Small intestine (tissue), 7 donors: ENCODE results near the gene RANBP6. TPM values are rescaled to one million over a fixed set of nuclear protein-coding genes. Genes with fewer than 3 reads are reported as not detected.

Experiments
- DNase-seq, 2 donors: peaks; one replicate each; pipeline versions ENCODE4 v3.0.0 to v3.0.0-alpha.2; 2013
- FAIRE-seq: peaks from 2 replicates; lab custom pipeline; 2012; peaks lifted over from hg19 to GRCh38; lab: Jason Lieb, UNC
- H3K27ac ChIP-seq, 3 donors: one replicate each; pipeline ENCODE4 v1.5.1; 2013; ENCODE audit warnings: low read length in 2 of 3, mild to moderate bottlenecking in 2 of 3, control low read depth in 1 of 3, inconsistent platforms in 1 of 3, low read depth in 1 of 3, moderate library complexity in 1 of 3
- H3K27me3 ChIP-seq, 3 donors: one replicate each; pipeline ENCODE4 v1.6.1; 2013; ENCODE audit warnings: low read length in 3 of 3, inconsistent platforms in 1 of 3; ENCODE audit not compliant: control insufficient read depth in 3 of 3, insufficient read depth in 3 of 3
- H3K36me3 ChIP-seq, 3 donors: one replicate each; pipeline ENCODE4 v1.6.1; 2013; ENCODE audit warnings: low read length in 3 of 3, inconsistent platforms in 1 of 3, low read depth in 1 of 3, mild to moderate bottlenecking in 1 of 3, moderate library complexity in 1 of 3; ENCODE audit not compliant: control insufficient read depth in 3 of 3, insufficient read depth in 2 of 3
- H3K4me1 ChIP-seq, 3 donors: one replicate each; pipeline ENCODE4 v1.6.1; 2013; ENCODE audit warnings: low read length in 2 of 3, inconsistent platforms in 1 of 3, low read depth in 1 of 3, mild to moderate bottlenecking in 1 of 3, moderate library complexity in 1 of 3; ENCODE audit not compliant: control insufficient read depth in 3 of 3, insufficient read depth in 2 of 3
- H3K4me3 ChIP-seq, 3 donors: one replicate each; pipeline ENCODE4 v1.5.1; 2013; ENCODE audit warnings: low read length in 3 of 3, control low read depth in 1 of 3, inconsistent platforms in 1 of 3, low read depth in 1 of 3, mild to moderate bottlenecking in 1 of 3, moderate library complexity in 1 of 3
- H3K9me3 ChIP-seq, 2 donors: one replicate each; pipeline ENCODE4 v1.6.1; 2013; ENCODE audit warnings: low read depth in 1 of 2, low read length in 1 of 2; ENCODE audit not compliant: control insufficient read depth in 2 of 2, insufficient read depth in 1 of 2
- WGBS, 3 donors: extraction: QIAGEN DNeasy Blood & Tissue Kit; methylation state at CpG; one replicate each; pipeline ENCODE4 v1.1.7; 2013; 5-methylcytosine and 5-hydroxymethylcytosine counted together
- polyA plus RNA-seq, 4 donors: library from polyadenylated mRNA; stranded (reverse) in 3 of 4; unstranded in 1 of 4; fragments of 200-250 nt in 3 of 4; fragments of 120-200 nt in 1 of 4; gene quantifications; one replicate each; pipeline versions ENCODE4 v1.2.1 to v1.2.3, GENCODE V29; 2013
- donor health status: healthy with polysubstance abuse.
- donor health status: control.
- donor health status: control.
- donor health status: Bipolar disorder and iron deficiency.
- donor health status: healthy.

RANBP6 gene
- polyA plus RNA-seq, 4 donors: 2.7 to 18.7 (median 4.6) TPM

DNA sequence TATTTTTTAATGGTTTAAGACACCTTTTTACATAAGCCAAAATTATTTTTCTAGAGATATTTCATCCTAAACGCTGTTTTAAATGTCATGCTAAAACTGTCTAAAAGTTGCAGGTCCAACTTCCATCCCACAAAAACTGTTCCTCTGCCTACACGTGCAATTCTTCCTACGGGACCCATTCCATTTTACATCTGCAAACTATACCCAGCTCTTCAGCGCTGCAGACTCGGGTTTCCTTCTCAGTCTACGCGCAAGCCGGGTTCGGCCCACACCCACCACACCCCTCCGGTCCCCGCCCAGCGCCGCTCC, 8.7 kb downstream of the RANBP6 start:
- Histone ChIP-seq H3K4me3 (peak overlapping the region in 2 of 3 donors; percentile 85 to 89), H3K27ac (peak overlapping the region in 1 of 3 donors; percentile 98), H3K27me3 (no peaks in the 10 kb centered on the region), H3K9me3 (no peaks in the 10 kb centered on the region), H3K36me3 (peaks cover 0 to 6% (median 0%) of the 10 kb centered on the region in 3 donors), H3K4me1 (peaks cover 0 to 5% (median 0%) of the 10 kb centered on the region in 3 donors)
- DNase-seq: no peak
- 0 to 1% (median 1%) methylated on average over 13 of the region's 13 CpGs for WGBS, 3 donors
- FAIRE-seq: no peak

DNA sequence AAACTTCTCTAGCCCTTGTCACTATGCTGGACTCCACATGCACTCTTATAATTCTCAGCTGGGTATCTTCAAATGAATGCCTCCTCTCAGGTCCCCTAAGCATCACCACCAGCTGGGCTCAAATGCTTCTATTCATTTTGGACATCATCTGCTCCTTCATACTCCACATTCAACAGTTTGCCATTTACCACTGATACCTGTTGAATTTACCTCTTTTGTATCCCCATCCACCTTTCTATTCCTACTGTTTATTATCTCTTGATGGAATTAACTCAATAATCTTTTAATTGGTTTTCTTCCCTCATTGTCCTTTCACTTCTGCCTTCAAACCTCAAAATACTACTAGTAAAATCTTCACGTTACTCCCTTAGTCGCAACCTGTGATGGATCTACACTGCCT, 14.5 kb downstream of the RANBP6 start:
- no peak overlapping the region for H3K4me3 ChIP-seq
- DNase-seq (no peak), FAIRE-seq (no peak)
- H3K9me3 ChIP-seq: no peaks in the 10 kb centered on the region
- peaks cover 0 to 4% (median 0%) of the 10 kb centered on the region in 3 donors for H3K36me3 ChIP-seq
- no peaks in the 10 kb centered on the region for H3K4me1 ChIP-seq
- H3K27me3 ChIP-seq: no peaks in the 10 kb centered on the region
- WGBS, 3 donors: 85 to 99% (median 95%) methylated on average over 2 of the region's 2 CpGs
- no peak overlapping the region for H3K27ac ChIP-seq

DNA sequence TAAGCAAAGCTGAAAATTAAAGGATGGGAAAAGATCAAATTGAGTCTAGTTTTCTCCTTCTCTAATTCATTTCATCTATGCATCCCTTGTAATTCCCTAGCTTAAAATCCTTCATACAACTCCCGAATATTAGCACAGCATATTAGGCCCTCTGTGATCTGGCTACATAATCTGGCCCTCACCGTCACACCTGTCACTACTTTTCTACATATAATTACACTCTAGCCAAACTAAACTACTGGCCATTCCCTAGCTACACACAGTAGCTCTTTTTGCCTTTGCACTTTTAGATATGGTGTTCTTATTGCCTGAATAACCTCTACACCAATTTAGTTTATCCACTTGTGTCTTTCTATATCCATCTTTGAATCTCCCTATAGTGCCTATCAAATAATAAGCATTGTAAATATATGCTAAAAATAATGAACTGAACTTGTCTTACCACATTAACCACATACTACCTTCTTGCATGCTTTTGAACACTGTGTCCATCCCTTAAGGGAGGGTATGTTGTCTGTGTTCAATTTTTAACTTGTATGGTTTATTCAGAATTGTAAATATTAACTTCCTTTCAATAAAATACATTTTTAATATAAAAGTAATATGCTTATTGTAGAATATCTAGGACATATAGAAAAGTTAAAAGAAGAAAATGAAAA, 15.9 kb downstream of the RANBP6 start:
- no peaks in the 10 kb centered on the region for H3K27me3 ChIP-seq
- 87 to 90% (median 89%) methylated on average over 2 of the region's 2 CpGs for WGBS, 3 donors
- no peaks in the 10 kb centered on the region for H3K9me3 ChIP-seq
- H3K4me1 ChIP-seq: no peaks in the 10 kb centered on the region
- no peak overlapping the region for H3K4me3 ChIP-seq
- FAIRE-seq (no peak), DNase-seq (no peak)
- H3K36me3 ChIP-seq: no peaks in the 10 kb centered on the region
- H3K27ac ChIP-seq: no peak overlapping the region

DNA sequence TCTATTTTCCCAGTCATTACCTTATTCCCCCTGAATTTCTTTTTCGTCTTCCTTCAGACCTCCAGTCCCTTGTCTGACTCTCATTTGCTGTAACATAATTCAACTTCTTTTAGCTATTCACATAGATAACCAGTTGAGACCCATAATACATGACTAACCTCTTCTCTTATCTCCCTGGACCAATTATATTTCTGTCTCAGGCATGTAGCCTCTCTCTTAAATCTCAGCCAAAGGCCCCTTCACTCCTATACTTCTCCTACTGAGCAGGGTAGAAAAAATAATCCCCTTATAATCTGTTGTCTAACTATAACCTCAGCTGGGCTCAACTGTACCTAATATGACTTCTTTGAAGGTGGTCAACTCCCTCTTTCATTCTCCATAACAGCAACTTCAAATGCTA, 20.9 kb downstream of the RANBP6 start:
- H3K27me3 ChIP-seq: no peaks in the 10 kb centered on the region
- no peak overlapping the region for H3K27ac ChIP-seq
- DNase-seq: no peak
- WGBS, 3 donors: 89 to 97% (median 97%) methylated on average over 1 of the region's 1 CpG
- no peaks in the 10 kb centered on the region for H3K9me3 ChIP-seq
- no peaks in the 10 kb centered on the region for H3K36me3 ChIP-seq
- no peak for FAIRE-seq
- H3K4me1 ChIP-seq: no peaks in the 10 kb centered on the region
- H3K4me3 ChIP-seq: no peak overlapping the region

DNA sequence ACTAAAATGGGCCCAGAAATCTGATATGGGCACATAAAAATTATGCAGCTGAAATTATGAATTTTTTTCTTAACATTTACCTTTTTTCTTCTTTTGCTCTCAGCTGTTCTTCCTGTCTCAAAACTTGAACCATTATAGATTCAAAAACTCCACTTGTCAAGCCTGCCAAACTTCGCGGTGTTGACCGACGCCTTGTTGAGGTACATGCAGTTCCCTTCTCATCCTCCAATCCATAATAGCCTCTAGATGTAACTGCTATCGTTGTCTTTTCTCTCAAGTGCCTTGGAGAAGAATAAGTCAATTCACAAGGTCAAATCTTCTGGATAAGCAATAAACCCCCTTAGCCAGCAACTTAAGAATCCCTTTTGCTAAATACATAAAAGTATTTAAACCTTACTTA, 27.2 kb downstream of the RANBP6 start:
- no peaks in the 10 kb centered on the region for H3K9me3 ChIP-seq
- H3K4me1 ChIP-seq: no peaks in the 10 kb centered on the region
- no peaks in the 10 kb centered on the region for H3K27me3 ChIP-seq
- no peak overlapping the region for H3K4me3 ChIP-seq
- 92 to 98% (median 95%) methylated on average over 5 of the region's 5 CpGs for WGBS, 3 donors
- peaks cover 0 to 10% (median 2%) of the 10 kb centered on the region in 3 donors for H3K36me3 ChIP-seq
- H3K27ac ChIP-seq: no peak overlapping the region
- no peak for FAIRE-seq
- DNase-seq: no peak

DNA sequence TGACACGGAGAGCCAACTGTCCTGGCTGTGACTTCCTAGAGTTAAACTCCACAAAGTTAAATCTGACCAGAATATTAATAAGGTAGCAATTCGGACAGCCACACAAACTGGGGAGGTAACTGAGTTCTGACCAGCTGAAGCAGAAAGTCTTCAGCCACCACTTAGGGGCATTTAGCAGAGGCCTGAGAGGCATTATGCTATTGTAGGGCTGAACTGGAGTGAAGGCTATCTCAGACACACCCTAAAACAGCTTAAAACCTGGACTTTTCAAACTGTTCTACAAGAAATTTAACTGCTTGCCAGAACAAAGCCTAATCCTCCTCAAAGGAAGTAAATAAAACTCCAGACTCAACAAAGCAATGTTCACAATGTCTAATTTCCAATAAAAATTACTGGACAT, 32.4 kb downstream of the RANBP6 start:
- Histone ChIP-seq H3K9me3 (no peaks in the 10 kb centered on the region), H3K27ac (no peak overlapping the region), H3K4me3 (no peak overlapping the region), H3K36me3 (peaks cover 0 to 10% (median 5%) of the 10 kb centered on the region in 3 donors), H3K4me1 (no peaks in the 10 kb centered on the region), H3K27me3 (no peaks in the 10 kb centered on the region)
- WGBS, 3 donors: 96 to 98% (median 97%) methylated on average over 2 of the region's 2 CpGs
- no peak for DNase-seq
- FAIRE-seq: no peak

DNA sequence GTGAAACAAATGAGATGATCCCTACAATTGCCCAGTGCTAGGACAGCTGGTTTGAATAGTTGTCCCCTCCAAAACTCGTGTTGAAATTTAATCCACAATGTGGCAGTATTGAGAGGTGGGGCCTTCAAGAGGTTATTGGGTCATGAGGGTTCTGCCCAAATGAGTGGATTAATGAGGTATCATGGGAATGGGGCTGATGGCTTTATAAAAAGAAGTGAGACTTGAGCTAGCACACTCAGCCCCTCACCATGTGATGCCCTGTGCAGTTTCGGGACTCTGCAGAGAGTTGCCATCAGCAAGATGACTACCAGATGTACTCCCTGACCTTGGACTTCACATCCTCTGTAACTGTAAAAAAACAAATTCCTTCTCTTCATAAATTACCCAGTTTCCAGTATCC, 33.1 kb downstream of the RANBP6 start:
- no peak for FAIRE-seq
- WGBS, 3 donors: 89% methylated on average over 2 of the region's 2 CpGs
- no peaks in the 10 kb centered on the region for H3K27me3 ChIP-seq

DNA sequence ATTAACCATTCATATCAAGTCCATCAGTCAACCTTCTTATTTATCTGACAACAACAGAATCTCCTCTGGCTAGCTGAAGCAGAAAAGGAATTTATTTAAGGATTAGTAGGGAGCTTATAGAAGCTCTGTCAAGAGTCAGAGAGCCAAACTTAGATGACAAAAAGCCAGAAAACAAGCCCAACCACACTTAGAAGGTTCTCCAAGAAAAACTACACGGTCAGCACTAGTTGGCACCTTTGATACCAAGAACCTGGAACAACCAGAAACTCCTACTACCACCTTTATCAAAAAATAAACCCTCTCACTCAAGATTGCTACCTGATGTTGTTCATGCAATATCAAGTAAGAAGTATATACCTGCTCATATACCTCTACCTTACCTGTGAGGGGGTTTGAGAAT, 36.9 kb downstream of the RANBP6 start:
- H3K36me3 ChIP-seq: peaks cover 2 to 8% (median 4%) of the 10 kb centered on the region in 3 donors
- DNase-seq: no peak

More for the DNA sequence above, 33.1 kb downstream of the RANBP6 start:
- DNase-seq: no peak
- H3K4me1 ChIP-seq: no peaks in the 10 kb centered on the region
- no peaks in the 10 kb centered on the region for H3K9me3 ChIP-seq
- H3K27ac ChIP-seq: no peak overlapping the region
- H3K36me3 ChIP-seq: peaks cover 0 to 10% (median 4%) of the 10 kb centered on the region in 3 donors
- no peak overlapping the region for H3K4me3 ChIP-seq

More for the DNA sequence above, 36.9 kb downstream of the RANBP6 start:
- H3K27ac ChIP-seq: no peak overlapping the region
- H3K4me3 ChIP-seq: no peak overlapping the region
- WGBS, 3 donors: 60 to 87% (median 71%) methylated on average over 1 of the region's 1 CpG
- no peaks in the 10 kb centered on the region for H3K9me3 ChIP-seq
- no peaks in the 10 kb centered on the region for H3K27me3 ChIP-seq
- H3K4me1 ChIP-seq: peaks cover 0 to 6% (median 0%) of the 10 kb centered on the region in 3 donors
- no peak for FAIRE-seq
